AML-193 (cell line): ENCODE measurements around the gene ADCY10.

Source experiments
- DNase-seq, 2 experiments: peaks; one replicate each; lab custom pipeline; 2025; lab: John Stamatoyannopoulos, UW

The ADCY10 gene

DNA sequence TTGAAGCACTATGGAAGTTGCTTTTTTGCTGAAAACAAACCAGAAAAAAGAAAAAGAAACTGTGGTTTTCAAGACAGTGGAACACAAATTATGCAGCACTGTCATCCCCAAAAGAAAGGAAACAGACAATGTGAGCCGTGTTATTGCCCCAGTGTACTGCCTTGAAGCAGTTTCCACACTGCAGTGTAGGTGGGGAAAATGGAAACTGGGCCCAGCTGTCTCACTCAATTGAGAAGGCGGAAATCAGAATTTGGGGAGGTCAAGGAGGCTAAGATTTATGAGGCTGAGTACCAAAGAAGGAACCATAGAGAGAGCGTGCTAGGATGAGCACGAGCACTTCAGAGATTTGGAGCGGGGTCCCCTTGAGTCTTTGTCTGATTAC lies 136.7 kb downstream of the ADCY10 start:
- DNase-seq: no peak

- no peak for DNase-seq
Measured at GRCh38 chr1:167776616-167777268, 137.2 kb downstream of the ADCY10 start.

- DNase-seq: no peak
Measured at GRCh38 chr1:167776151-167776550, 137.8 kb downstream of the ADCY10 start.

DNA sequence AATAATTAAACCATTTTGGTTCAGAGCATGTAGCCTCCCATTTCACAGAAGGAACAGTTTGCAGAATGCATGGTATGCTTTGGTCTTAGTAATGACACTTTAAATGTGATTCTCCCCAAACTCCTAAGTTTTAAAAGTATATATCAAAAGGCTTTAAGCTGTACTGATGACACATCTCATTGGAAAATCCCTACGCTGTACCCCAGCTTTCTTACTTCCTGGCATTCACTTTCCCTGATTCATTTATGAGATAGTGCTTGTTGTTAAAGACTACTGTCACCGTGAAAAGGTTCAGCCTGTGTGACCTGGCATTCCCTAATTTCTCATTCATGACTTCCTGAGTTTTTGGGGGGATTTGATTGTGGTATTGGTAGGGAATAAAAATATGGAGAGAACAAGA lies 138.8 kb downstream of the ADCY10 start:
- no peak for DNase-seq

- no peak for DNase-seq
Measured at GRCh38 chr1:167774710-167775109, 139.2 kb downstream of the ADCY10 start.

GRCh38 chr1:167773516-167773915 lies 140.4 kb downstream of the ADCY10 start:
- no peak for DNase-seq

DNA sequence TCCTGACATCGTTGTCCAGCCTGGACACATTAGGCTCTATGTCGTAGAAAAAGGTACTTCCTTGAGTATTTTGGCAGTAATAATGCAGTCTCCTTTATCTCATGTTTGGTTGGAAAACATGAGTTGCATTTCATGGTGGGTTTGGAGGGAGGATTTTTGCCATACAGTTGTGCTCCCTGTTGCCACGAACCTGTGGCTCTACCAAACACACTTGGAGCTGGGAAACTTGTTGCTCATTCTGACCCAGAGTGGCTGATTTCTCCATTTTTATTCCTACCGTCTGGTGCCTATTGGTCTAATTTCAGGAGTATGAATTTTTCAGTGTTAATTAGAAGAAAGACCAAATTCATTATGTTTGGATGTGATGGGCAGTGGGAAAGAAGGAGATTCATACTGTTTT lies 141.5 kb downstream of the ADCY10 start:
- no peak for DNase-seq

- no peak for DNase-seq
Measured at GRCh38 chr1:167770127-167770526, 143.8 kb downstream of the ADCY10 start.

GRCh38 chr1:167767761-167768160 lies 146.2 kb downstream of the ADCY10 start:
- peak; percentile 55 to 75 for DNase-seq

- no peak for DNase-seq
Measured at GRCh38 chr1:167766538-167766937, 147.4 kb downstream of the ADCY10 start.

- DNase-seq: no peak
Measured at GRCh38 chr1:167765496-167765895, 148.4 kb downstream of the ADCY10 start.

GRCh38 chr1:167764458-167765330 lies 149.2 kb downstream of the ADCY10 start:
- DNase-seq: no peak

GRCh38 chr1:167763525-167764220 lies 150.3 kb downstream of the ADCY10 start:
- peak; percentile 11 to 47 for DNase-seq

DNA sequence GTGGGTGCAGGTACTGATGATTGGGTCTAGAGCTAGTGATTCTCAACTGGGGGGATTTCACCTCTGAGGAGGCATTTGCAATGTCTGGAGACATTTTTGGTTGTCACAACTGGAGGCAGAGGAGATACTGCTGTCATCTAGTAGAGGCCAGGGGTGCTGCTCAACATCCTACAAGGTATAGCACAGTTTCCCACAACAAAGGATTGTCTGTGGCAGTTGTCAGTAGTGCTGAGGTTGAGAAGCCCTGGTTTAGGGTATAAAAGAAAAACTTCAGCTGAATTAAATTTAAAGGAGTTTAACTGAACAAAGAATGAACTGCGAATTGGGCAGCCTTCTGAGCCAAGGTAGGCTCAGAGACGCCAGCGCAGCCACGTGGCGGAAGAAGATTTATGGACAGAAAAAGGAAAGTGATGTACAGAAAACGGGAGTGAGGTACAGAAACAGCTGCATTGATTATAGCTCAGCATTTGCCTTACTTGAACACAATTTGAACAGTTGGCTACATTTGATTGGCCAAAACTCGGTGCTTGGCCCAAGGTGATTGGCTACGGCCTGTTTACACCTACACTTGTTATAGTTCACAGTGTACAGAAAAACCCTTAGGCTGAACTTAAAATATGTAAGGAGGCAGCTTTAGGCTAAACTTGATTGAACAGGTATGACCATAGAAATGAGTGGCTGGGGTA lies 151.7 kb downstream of the ADCY10 start:
- DNase-seq: no peak

DNA sequence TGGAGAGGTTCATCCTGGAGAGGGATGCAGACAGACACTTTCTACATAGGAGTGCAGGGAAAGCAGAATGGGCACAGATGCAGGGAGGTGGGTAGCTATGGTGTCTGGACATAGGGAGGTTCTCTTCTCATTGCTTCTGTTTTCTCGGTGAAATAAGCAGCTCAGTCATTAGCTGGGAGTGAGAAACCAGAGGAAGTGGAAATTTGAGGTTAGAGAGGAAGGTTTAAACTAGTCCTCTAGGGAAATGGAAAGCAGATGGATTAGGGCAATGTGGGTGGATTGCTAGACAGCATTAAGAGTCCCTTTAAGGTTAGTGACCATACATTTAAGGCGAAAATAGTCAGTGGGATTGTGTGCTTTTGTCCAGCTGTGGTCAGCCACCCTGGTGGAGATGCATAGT lies 152.5 kb downstream of the ADCY10 start:
- DNase-seq: peak; percentile 57 to 62
